SK-N-SH treated with all-trans-retinoic acid at 6 μM for 48 hours (cell line): Measurements from ENCODE around the gene SMYD3.
"Not testable (repeated sequence)": the region's sequence is repeated elsewhere in the genome, so short reads cannot be mapped to it uniquely, and the experiment has no call there.

Experiments
- ATAC-seq: fragments of 200-7000 bp; cut with Tn5 transposase; 3 replicates; pipeline ENCODE4 v1.9.1; 2020; ENCODE audit warnings: mild to moderate bottlenecking, moderate library complexity
- ARNTL ChIP-seq: fragments of 450-650 bp; formaldehyde crosslinking; IDR thresholded peaks from 2 replicates; pipeline ENCODE4 v1.5.0; 2020; ENCODE audit warnings: low read depth, mild to moderate bottlenecking, moderate library complexity, borderline replicate concordance
- BACH2 ChIP-seq: fragments of 250-450 bp; sonication (Bioruptor Pico); IDR thresholded peaks from 2 replicates; pipeline ENCODE4 v1.9.0; 2021; ENCODE audit warnings: mild to moderate bottlenecking, borderline replicate concordance
- CSDC2 ChIP-seq: fragments of 250-450 bp; sonication (Bioruptor Pico); IDR thresholded peaks from 2 replicates; pipeline ENCODE4 v1.5.0; 2020; ENCODE audit warnings: mild to moderate bottlenecking, moderate library complexity
- CSRNP3 ChIP-seq: fragments of 250-450 bp; sonication (Bioruptor Pico); IDR thresholded peaks from 2 replicates; pipeline ENCODE4 v1.5.1; 2021; ENCODE audit warnings: mild to moderate bottlenecking, moderate library complexity
- ISL1 ChIP-seq: fragments of 250-450 bp; sonication (Bioruptor Pico); IDR thresholded peaks from 2 replicates; pipeline ENCODE4 v2.1.2; 2022; ENCODE audit warnings: mild to moderate bottlenecking, moderate library complexity
- OSR1 ChIP-seq: fragments of 250-450 bp; sonication (Bioruptor Pico); IDR thresholded peaks from 2 replicates; pipeline ENCODE4 v1.8.0; 2022; ENCODE audit warnings: moderate library complexity, mild to moderate bottlenecking, inconsistent platforms
- PATZ1 ChIP-seq: fragments of 250-450 bp; sonication (Bioruptor Pico); IDR thresholded peaks from 2 replicates; pipeline ENCODE4 v1.8.0; 2020; ENCODE audit warnings: mild to moderate bottlenecking, moderate library complexity, borderline replicate concordance
- POU6F1 ChIP-seq: fragments of 250-450 bp; sonication (Bioruptor Pico); IDR thresholded peaks from 2 replicates; pipeline ENCODE4 v1.8.0; 2021; ENCODE audit warnings: low read depth, mild to moderate bottlenecking, moderate library complexity, borderline replicate concordance
- PPARA ChIP-seq: fragments of 250-450 bp; sonication (Bioruptor Pico); IDR thresholded peaks from 2 replicates; pipeline ENCODE4 v1.5.0; 2020; ENCODE audit warnings: mild to moderate bottlenecking, borderline replicate concordance
- TCF4 ChIP-seq: fragments of 250-450 bp; sonication (Bioruptor Pico); IDR thresholded peaks from 2 replicates; pipeline ENCODE4 v1.8.0; 2021; ENCODE audit warnings: mild to moderate bottlenecking, moderate library complexity, borderline replicate concordance
- TOX ChIP-seq: fragments of 250-450 bp; sonication (Bioruptor Pico); IDR thresholded peaks from 2 replicates; pipeline ENCODE4 v1.8.0; 2021; ENCODE audit warnings: mild to moderate bottlenecking, moderate library complexity, borderline replicate concordance
- TSHZ2 ChIP-seq: fragments of 250-450 bp; sonication (Bioruptor Pico); IDR thresholded peaks from 2 replicates; pipeline ENCODE4 v1.5.0; 2020; ENCODE audit warnings: mild to moderate bottlenecking, moderate library complexity
- ZC3H10 ChIP-seq: fragments of 250-450 bp; sonication (Bioruptor Pico); IDR thresholded peaks from 2 replicates; pipeline ENCODE4 v1.5.1; 2021; ENCODE audit warnings: mild to moderate bottlenecking, moderate library complexity
- ZFP3 ChIP-seq: fragments of 250-450 bp; sonication (Bioruptor Pico); IDR thresholded peaks from 2 replicates; pipeline ENCODE4 v1.5.0; 2020; ENCODE audit warnings: mild to moderate bottlenecking, moderate library complexity
- ZFP30 ChIP-seq: fragments of 450-650 bp; formaldehyde crosslinking; IDR thresholded peaks from 2 replicates; pipeline ENCODE4 v1.5.0; 2022; ENCODE audit warnings: mild to moderate bottlenecking, moderate library complexity
- ZNF70 ChIP-seq: fragments of 450-650 bp; formaldehyde crosslinking; IDR thresholded peaks from 2 replicates; pipeline ENCODE4 v1.5.0; 2020; ENCODE audit warnings: mild to moderate bottlenecking, moderate library complexity
- ZNF8 ChIP-seq: fragments of 450-650 bp; formaldehyde crosslinking; IDR thresholded peaks from 2 replicates; pipeline ENCODE4 v1.5.0; 2020; ENCODE audit warnings: mild to moderate bottlenecking, moderate library complexity

The SMYD3 gene

GRCh38 chr1:245942856-245943255, 564.2 kb downstream of the SMYD3 start:
- no peak for ATAC-seq
- TF ChIP-seq ZC3H10 (CRISPR knock-in tag) (no peak), CSRNP3 (CRISPR knock-in tag) (no peak), PPARA (no peak), ZNF70 (no peak)

GRCh38 chr1:245941771-245942170, 565.3 kb downstream of the SMYD3 start:
- ATAC-seq, result not testable (repeated sequence)

- no peak for ATAC-seq
- TF ChIP-seq OSR1 (no peak), ZC3H10 (CRISPR knock-in tag) (no peak), ARNTL (CRISPR knock-in tag) (no peak), ZFP30 (no peak)
Observed at GRCh38 chr1:245939756-245940345, 567.2 kb downstream of the SMYD3 start.

- no peak for TF ChIP-seq BACH2 (CRISPR knock-in tag)
- no peak for TF ChIP-seq CSDC2 (CRISPR knock-in tag)
- TF ChIP-seq OSR1, result no peak
- TF ChIP-seq ZNF8 (CRISPR knock-in tag), result no peak
- TF ChIP-seq ISL1 (CRISPR knock-in tag), result no peak
- TF ChIP-seq ZNF70, result no peak
- TF ChIP-seq PATZ1 (CRISPR knock-in tag), result no peak
- TF ChIP-seq ARNTL (CRISPR knock-in tag), result no peak
- no peak for TF ChIP-seq TSHZ2 (CRISPR knock-in tag)
- TF ChIP-seq ZC3H10 (CRISPR knock-in tag), result no peak
- TF ChIP-seq TCF4 (CRISPR knock-in tag), result no peak
- TF ChIP-seq CSRNP3 (CRISPR knock-in tag), result no peak
- no peak for TF ChIP-seq ZFP3
- TF ChIP-seq POU6F1 (CRISPR knock-in tag), result no peak
- no peak for TF ChIP-seq TOX (CRISPR knock-in tag)
- ATAC-seq, result no peak
Observed at GRCh38 chr1:245938046-245938435, 569.0 kb downstream of the SMYD3 start.
